MCF 10A (cell line): ENCODE results near the gene APBB2. TPM values are rescaled to one million over a fixed set of nuclear protein-coding genes. Genes with fewer than 3 reads are reported as not detected.

Experiments
- BruUV-seq: library from RNA; stranded (reverse); fragments of 400-500 nt; replicated peaks from 2 replicates; lab custom pipeline; 2021; lab: Mats Ljungman, UMichigan
- CTCF ChIA-PET: fragments of 300-600 bp; sonication (Branson Sonifier 250); formaldehyde crosslinking; extraction: SDS; loops from one replicate; lab custom pipeline; 2021; ENCODE audit warnings: antibody characterized with exemption, inconsistent platforms; lab: Yijun Ruan, JAX
- POLR2A ChIA-PET: fragments of 300-600, 350-650 bp; sonication (Branson Sonifier 250); formaldehyde crosslinking; extraction: SDS; loops from one replicate; lab custom pipeline; 2020; ENCODE audit warnings: antibody characterized with exemption, inconsistent platforms; lab: Yijun Ruan, JAX
- DNase-seq: peaks from one replicate; pipeline ENCODE4 v3.0.0-alpha.2; 2018; ENCODE audit not compliant: unreplicated experiment
- H3K27ac Mint-ChIP-seq: one replicate; pipeline ENCODE4 v1.8.0; 2022; ENCODE audit warnings: mild to moderate bottlenecking, low read depth, mixed read lengths; ENCODE audit not compliant: unreplicated experiment
- H3K27me3 Mint-ChIP-seq: one replicate; pipeline ENCODE4 v1.8.0; 2022; ENCODE audit warnings: mixed read lengths; ENCODE audit not compliant: insufficient read depth, unreplicated experiment
- H3K36me3 Mint-ChIP-seq: one replicate; pipeline ENCODE4 v1.8.0; 2022; ENCODE audit warnings: mild to moderate bottlenecking, moderate library complexity, mixed read lengths; ENCODE audit not compliant: insufficient read depth, unreplicated experiment
- H3K4me1 Mint-ChIP-seq: one replicate; pipeline ENCODE4 v1.8.0; 2022; ENCODE audit warnings: mixed read lengths; ENCODE audit not compliant: insufficient read depth, unreplicated experiment
- H3K4me3 Mint-ChIP-seq: one replicate; pipeline ENCODE4 v1.8.0; 2022; ENCODE audit warnings: mild to moderate bottlenecking, moderate library complexity, mixed read lengths; ENCODE audit not compliant: unreplicated experiment
- H3K9me3 Mint-ChIP-seq: one replicate; pipeline ENCODE4 v1.8.0; 2022; ENCODE audit warnings: mixed read lengths; ENCODE audit not compliant: unreplicated experiment
- intact Hi-C: fragments of 100-400 bp; cut with micrococcal nuclease; formaldehyde crosslinking; loops from 2 replicates; pipeline ENCODE4 v1.14.1; 2022
- total RNA-seq: library from RNA; stranded (reverse); gene quantifications from 2 replicates; pipeline ENCODE4 v1.2.3, GENCODE V29; 2022
- TF ChIP-seq, protein P1 (sequence below): fragments of 200-600 bp; IDR thresholded peaks from one replicate; pipeline ENCODE4 v1.8.0; 2022; ENCODE audit warnings: antibody characterized with exemption, mild to moderate bottlenecking; ENCODE audit not compliant: unreplicated experiment

Gene APBB2
- total RNA-seq, 1 experiment from 2014 or later = 201 TPM

DNA sequence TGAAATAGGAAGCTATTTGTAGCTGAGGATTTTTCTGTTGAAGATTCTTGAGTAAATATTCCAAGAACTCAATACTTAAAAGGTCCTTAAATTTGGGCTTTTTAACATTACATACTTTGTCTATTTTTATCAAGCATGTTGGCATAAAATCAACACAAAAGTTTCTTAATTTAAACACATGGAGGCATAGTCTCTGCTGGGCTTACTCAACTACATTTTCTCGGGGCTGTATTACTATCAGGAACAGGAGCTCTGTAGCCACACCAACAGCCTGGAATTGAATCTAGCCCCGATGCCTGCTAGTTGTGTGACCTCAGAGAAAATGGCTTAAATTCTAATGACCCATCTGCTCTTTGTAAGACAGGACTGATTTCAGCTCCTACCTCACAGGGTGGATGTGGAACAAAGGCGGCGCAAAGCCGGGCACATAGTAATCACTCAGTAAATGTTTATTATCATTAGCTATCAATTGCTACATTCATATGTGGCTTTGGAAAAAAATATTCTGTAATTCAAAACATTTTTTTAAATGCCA is 257.6 kb downstream of the APBB2 start:
- BruUV-seq = no TSS peak
- H3K4me1 Mint-ChIP-seq = peaks cover 6% of the 10 kb centered on the region
- intact Hi-C loops = no loop called here
- H3K9me3 Mint-ChIP-seq = no peaks in the 10 kb centered on the region
- no peak overlapping the region for H3K4me3 Mint-ChIP-seq
- ChIA-PET POLR2A (interaction anchor here (0.7 kb wide), 2 partner anchors 11 to 749 kb away, joined by 3 to 5 read pairs; no protein-coding TSS in a partner anchor), CTCF (interaction anchor here (0.7 kb wide), 2 partner anchors 21 to 259 kb away, joined by 3 to 5 read pairs; no protein-coding TSS in a partner anchor)
- H3K27ac Mint-ChIP-seq = no peak overlapping the region
- no peaks in the 10 kb centered on the region for H3K27me3 Mint-ChIP-seq
- no peak for DNase-seq
- TF ChIP-seq, protein P1, sequence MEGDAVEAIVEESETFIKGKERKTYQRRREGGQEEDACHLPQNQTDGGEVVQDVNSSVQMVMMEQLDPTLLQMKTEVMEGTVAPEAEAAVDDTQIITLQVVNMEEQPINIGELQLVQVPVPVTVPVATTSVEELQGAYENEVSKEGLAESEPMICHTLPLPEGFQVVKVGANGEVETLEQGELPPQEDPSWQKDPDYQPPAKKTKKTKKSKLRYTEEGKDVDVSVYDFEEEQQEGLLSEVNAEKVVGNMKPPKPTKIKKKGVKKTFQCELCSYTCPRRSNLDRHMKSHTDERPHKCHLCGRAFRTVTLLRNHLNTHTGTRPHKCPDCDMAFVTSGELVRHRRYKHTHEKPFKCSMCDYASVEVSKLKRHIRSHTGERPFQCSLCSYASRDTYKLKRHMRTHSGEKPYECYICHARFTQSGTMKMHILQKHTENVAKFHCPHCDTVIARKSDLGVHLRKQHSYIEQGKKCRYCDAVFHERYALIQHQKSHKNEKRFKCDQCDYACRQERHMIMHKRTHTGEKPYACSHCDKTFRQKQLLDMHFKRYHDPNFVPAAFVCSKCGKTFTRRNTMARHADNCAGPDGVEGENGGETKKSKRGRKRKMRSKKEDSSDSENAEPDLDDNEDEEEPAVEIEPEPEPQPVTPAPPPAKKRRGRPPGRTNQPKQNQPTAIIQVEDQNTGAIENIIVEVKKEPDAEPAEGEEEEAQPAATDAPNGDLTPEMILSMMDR = no peak
- H3K36me3 Mint-ChIP-seq = peaks cover 42% of the 10 kb centered on the region

DNA sequence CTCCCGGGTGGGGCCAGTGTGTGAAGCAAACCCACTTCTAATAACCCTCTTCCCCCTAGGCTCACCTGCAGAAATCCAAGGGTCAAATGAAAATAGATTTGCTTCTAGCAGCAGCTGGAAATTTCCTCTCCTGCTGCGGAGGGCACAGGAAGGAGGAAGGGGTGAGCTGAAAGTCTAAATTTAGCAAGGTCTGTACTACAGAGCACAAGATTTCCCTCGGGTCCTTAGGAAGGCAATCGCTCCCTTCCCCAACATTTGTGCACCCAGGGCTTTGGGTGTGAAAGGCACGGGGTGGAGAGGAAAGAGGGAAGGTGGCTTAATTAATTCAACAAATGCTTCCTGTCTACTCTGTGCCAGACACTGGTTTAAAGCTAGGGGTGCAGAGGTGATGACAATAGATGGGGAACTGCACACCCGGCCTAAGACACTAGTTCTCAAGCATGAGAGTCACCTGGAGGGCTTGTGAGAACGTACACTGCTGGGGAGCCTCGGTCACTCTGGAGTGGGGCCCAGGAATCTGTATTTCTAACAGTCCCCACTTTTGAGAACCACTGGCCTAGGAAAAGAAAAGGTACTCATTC is 260.2 kb downstream of the APBB2 start:
- DNase-seq = no peak
- no TSS peak for BruUV-seq
- Mint-ChIP-seq H3K9me3 (no peaks in the 10 kb centered on the region), H3K27me3 (no peaks in the 10 kb centered on the region), H3K4me3 (no peak overlapping the region), H3K36me3 (peaks cover 43% of the 10 kb centered on the region), H3K4me1 (peaks cover 6% of the 10 kb centered on the region), H3K27ac (no peak overlapping the region)
- POLR2A ChIA-PET = interaction anchor here (0.6 kb wide), 1 partner anchor 69 kb away, joined by 3 read pairs; no protein-coding TSS in a partner anchor
- CTCF ChIA-PET = interaction anchor here (0.6 to 1.1 kb wide), 3 partner anchors 7 to 259 kb away, joined by 3 to 6 read pairs (median 5); no protein-coding TSS in a partner anchor
- intact Hi-C loops = no loop called here
- TF ChIP-seq, protein P1 = no peak

DNA sequence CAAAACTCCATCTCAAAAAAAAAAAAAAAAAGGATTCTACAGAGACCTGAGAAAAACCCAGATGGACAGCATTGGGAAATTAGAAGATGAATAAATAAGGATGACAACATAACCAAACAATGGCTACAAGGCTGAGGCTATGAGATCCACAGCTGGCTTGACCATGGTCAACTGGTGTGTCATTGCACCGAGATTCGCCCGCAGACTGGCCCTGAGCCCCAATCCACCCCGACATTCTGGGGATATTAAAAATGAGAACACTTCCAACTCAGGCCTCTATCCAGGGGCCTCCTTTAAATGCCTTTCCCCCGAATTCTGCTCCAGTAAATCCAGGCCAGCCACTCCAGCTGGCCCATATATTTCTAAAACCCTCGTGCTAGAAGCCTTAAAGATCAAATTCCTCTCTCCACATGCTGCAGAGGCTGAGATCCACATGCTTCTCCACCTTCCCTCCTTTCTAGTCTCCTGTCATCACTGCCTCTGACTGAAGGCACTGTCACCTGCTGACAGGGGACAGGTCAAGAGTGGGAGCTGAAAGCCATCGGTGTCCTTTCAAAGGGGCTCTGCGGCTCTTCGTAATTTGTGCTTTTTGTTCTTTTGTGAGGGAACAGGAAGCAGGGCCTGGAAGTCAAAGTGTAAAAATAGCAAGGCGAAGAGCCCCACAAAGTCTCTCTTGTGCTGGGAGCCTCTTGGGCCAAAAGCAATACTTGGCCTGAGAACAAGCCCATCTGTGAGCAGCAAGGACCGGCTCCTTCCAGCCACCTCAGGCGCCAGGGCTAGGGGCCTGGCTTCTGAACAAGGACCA is 260.9 kb downstream of the APBB2 start:
- Mint-ChIP-seq H3K36me3 (peaks cover 44% of the 10 kb centered on the region), H3K27me3 (no peaks in the 10 kb centered on the region), H3K4me3 (no peak overlapping the region), H3K4me1 (peaks cover 6% of the 10 kb centered on the region), H3K27ac (no peak overlapping the region), H3K9me3 (no peaks in the 10 kb centered on the region)
- no peak for DNase-seq
- TF ChIP-seq, protein P1 = no peak
- BruUV-seq = no TSS peak
- intact Hi-C loops = no loop called here
- ChIA-PET CTCF (interaction anchor here (1.0 to 1.6 kb wide), 3 partner anchors 13 to 25 kb away, joined by 3 to 5 read pairs (median 3); no protein-coding TSS in a partner anchor), POLR2A (no interaction called here)

DNA sequence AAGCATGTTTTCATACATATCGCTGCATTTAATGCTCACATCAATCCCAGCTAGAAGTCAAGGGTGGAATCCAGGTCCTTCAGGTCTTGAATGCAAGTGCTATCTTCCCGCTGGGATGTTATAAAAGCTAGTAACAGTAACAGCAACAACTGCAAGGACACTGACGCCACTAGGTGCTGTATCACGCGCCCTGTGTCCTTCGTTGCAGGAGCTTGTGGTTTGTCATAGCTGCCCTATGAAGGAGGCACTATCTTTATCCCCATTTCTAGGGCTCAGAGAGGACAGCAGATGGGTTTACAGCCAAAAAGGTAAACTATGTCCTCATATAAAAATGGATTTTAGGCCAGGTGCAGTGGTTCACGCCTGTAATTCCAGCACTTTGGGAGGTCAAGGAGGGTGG is 261.7 kb downstream of the APBB2 start:
- ChIA-PET CTCF (interaction anchor here (0.7 to 1.6 kb wide), 4 partner anchors 11 to 25 kb away, joined by 3 to 5 read pairs (median 3); no protein-coding TSS in a partner anchor), POLR2A (no interaction called here)
- no TSS peak for BruUV-seq
- Mint-ChIP-seq H3K4me1 (peaks cover 6% of the 10 kb centered on the region), H3K27me3 (no peaks in the 10 kb centered on the region), H3K4me3 (no peak overlapping the region), H3K9me3 (no peaks in the 10 kb centered on the region), H3K27ac (no peak overlapping the region), H3K36me3 (peaks cover 44% of the 10 kb centered on the region)
- intact Hi-C loops = no loop called here
- no peak for DNase-seq
- TF ChIP-seq, protein P1 = no peak
